Measurements from ENCODE around the gene B2M.
"Not testable (repeated sequence)": the region's sequence is repeated elsewhere in the genome, so short reads cannot be mapped to it uniquely, and the experiment has no call there.

The B2M gene

GRCh38 chr15:44711096-44711742 lies at the start of gene B2M, which contains the start of gene PATL2:
B2M (plus strand) TSS chr15:44711517; CDS start chr15:44711547, 30 bp downstream.
PATL2 (minus strand) TSS chr15:44711323; CDS start chr15:44676490, 34,833 bp downstream.
- DNase-seq (ENCODE audit: low read depth): peak; percentile 92

- DNase-seq (ENCODE audit: low read depth): no peak
Observed at GRCh38 chr15:44661576-44661975, 49.7 kb upstream of the B2M start.

GRCh38 chr15:44662478-44663409 lies 48.6 kb upstream of the B2M start:
- DNase-seq (ENCODE audit: low read depth): peak; percentile 75

- DNase-seq (ENCODE audit: low read depth): peak; percentile 91
Observed at GRCh38 chr15:44663410-44664308, 47.7 kb upstream of the B2M start, which contains the start of gene SPG11. SPG11 (minus strand) TSS chr15:44663662; CDS start chr15:44663647, 15 bp downstream.

GRCh38 chr15:44666210-44667038 lies 44.9 kb upstream of the B2M start:
- DNase-seq (ENCODE audit: low read depth): no peak

DNA sequence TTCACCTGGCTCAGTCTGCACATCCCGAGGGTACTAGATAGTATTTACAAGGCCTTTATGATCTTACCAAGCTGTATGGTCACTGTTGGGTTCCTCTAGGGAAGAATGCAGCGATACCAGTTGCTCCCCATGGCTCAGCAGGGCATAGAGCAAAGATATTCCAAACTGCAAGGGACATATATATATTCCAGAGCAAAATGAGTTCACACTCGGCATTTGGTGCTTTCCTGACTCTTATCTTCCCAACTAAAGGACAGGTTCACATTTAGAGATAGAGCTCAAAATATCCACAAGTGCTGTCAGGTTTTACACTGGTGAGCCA lies 44.3 kb upstream of the B2M start:
- no peak for DNase-seq (ENCODE audit: low read depth)

GRCh38 chr15:44668921-44669320 lies 42.4 kb upstream of the B2M start:
- no peak for DNase-seq (ENCODE audit: low read depth)

DNA sequence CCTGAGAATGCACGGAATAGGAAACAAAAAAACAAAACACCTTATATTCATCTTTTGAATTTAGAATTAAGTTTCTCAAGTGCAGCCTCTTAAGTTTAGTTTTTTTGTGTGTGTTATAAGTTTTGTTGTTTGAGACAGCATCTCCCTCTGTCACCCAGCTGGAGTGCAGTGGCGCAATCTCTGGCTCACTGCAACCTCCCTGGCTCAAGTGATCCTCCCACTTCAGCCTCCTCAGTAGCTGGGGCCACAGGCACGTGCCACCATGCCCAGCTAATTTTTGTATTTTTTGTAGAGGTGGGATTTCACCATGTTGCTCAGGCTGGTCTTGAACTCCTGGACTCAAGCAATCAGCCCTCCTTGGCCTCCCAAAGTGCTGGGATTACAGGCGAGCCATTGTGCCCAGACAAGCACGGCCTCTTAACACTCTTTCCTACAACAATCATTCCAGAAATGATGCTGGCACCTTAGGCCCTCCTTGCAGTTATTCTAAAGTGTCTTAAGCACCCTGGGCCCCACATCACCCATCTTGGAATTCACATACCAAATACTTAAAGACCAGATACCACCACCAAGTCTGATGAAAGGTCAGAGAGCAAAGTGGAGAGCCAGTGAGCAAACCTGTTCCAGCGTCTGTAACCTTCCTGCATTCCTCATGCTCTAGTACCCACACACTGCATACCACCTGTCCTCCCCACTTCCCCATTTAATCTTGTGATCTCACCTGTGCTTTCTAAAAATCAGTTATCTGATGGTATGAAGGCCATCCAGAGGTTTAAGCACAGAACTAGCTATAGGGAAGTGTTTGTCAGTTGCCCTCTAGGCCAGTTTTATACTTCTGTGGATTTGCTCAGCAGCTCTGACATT lies 41.0 kb upstream of the B2M start:
- no peak for DNase-seq (ENCODE audit: low read depth)

GRCh38 chr15:44673639-44674038 lies 37.7 kb upstream of the B2M start:
- DNase-seq (ENCODE audit: low read depth): no peak

DNA sequence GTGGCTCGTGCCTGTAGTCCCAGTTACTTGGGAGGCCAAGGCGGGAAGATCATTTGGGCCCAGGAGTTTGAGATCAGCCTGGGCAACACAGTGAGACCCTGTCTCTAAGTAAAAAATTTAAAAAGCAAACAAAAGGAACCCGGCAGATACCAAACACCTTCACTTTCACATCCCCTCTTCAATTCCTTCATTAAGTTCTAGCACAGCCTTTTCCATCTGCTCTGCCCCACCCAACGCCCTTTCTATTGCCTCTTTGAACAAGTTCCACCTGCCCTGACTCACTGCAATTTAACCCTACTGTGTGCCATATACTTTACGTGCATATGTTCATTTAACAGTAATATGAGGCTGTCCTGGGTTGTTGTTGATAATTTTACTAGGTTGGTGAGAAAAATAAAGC lies 35.4 kb upstream of the B2M start:
- no peak for DNase-seq (ENCODE audit: low read depth)

GRCh38 chr15:44676676-44677075 lies 34.6 kb upstream of the B2M start:
- peak; percentile 18 for DNase-seq (ENCODE audit: low read depth)

- no peak for DNase-seq (ENCODE audit: low read depth)
Observed at GRCh38 chr15:44682211-44682610, 29.1 kb upstream of the B2M start.

GRCh38 chr15:44682809-44683682 lies 28.3 kb upstream of the B2M start:
- DNase-seq (ENCODE audit: low read depth): peak; percentile 51

DNA sequence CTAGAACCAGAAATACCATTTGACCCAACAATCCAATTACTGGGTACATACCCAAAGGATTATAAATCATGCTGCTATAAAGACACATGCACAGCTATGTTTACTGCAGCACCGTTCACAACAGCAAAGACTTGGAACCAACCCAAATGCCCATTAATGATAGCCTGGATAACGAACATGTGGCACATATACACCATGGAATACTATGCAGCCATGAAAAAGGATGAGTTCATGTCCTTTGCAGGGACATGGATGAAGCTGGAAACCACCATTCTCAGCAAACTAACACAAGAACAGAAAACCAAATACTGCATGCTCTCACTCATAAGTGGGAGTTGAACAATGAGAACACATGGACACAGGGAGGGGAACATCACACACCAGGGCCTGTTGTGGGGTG lies 22.0 kb upstream of the B2M start:
- DNase-seq (ENCODE audit: low read depth): not testable (repeated sequence)

- not testable (repeated sequence) for DNase-seq (ENCODE audit: low read depth)
Observed at GRCh38 chr15:44690245-44690644, 21.1 kb upstream of the B2M start.

DNA sequence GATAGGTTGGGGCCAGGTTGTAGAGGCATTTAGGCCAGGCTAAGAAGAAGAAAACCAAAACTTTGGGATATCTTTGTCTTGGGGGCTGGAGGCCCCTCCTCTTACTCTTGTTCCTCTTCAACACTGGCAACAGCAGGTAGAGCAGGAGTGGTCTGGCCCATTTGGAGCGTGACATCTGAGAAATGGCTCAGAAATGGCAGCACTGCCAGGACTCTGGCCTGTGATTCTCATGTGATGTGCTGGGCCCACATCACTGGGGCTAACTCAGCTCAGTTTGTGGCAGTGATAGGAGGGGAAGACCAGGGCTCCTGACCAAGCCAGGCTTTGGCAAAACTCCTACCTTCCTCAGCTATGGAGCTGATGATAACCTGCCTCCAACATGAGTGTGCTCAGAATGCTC lies 18.7 kb upstream of the B2M start:
- DNase-seq (ENCODE audit: low read depth): no peak

DNA sequence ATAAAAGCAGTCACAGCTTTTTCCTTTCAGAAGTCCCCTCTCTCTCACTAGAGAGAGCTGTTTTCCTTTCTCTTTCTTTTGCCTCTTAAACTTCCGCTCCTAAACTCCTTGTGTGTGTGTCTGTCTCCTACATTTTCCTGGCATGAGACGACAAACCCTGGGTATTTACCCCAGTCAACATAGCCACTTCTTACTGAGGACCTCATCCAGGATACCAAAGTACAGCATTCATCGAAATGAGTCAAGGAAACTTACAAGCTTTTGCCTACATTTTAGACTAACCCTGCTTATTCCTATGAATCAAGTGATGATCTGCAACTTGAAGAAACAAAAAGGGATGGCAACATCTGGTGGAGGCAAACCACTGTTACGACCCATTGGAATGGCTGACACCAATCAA lies 16.9 kb upstream of the B2M start:
- DNase-seq (ENCODE audit: low read depth): no peak

DNA sequence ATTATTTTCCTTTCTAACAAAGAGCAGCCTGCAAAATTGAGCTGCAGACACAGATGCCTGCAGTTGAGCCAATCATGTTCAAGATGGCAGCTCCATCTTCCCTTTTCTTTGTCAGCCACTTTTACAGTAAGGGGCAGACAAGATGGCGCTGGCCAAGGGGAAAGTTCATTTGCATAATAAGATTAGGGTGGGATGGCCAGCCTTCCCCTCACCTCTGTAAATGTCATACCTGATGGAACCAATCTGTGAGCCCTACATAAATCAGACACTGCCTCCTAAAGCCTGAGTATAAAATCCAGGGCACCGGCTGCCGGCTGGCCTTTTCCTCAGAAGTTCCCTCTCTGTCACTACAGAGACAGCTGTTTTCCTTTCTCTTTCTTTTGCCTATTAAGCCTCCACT lies 16.0 kb upstream of the B2M start:
- no peak for DNase-seq (ENCODE audit: low read depth)

- no peak for DNase-seq (ENCODE audit: low read depth)
Observed at GRCh38 chr15:44697014-44697413, 14.3 kb upstream of the B2M start.

All from activated T-helper 9 cell treated with anti-CD3 and anti-CD28 coated beads, Interleukin-2, amount 50 U/mL, for 16 hours (primary cell).